ENCODE results near the gene DUS4L. TPM values are rescaled to one million over a fixed set of nuclear protein-coding genes. Genes with fewer than 3 reads are reported as not detected.

Gene DUS4L
- polyA plus RNA-seq, 4 donors: 13.5 to 19.5 (median 17.9) TPM

DNA sequence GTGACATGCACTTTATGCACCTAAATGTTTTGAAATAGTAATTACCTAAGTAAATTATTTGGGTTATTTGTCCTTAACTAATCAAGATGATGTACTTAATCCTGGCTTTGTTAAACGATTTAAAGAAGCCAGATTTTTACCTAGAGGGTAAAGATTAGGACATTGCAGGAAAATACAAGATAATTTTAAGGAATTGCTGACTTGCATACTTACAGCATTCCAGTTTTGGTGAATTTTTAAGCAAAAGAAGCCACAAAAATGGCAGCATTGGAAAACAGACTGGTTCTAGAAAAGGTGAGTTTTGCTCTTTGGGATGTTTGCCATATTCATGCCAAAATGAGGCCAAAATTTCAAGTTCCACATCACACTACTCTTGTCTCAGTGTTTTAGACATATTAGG, 49.7 kb downstream of the DUS4L start:
- DNase-seq (ENCODE audit: low read depth in 4 of 4, low spot score in 3 of 4): no peak

DNA sequence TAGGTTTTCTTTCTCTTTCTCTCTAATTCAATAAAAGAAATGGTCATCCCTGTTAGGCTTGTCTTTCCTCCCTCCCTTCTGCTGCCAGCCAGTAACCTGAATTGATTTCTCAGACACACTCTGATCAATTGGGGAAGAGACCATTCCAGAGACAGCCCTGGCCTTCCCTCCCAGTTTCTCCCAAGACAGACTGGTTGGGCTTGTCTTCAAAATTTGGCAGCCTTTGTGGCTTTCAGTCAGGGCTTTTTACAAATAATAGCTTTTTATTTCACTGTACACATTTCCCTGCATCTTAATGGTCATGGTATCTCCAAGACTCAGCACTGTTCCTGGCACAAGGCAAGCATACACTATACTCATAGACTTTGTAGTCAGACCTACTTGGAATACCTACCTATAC, 50.2 kb downstream of the DUS4L start:
- DNase-seq (ENCODE audit: low read depth in 4 of 4, low spot score in 3 of 4): no peak

DNA sequence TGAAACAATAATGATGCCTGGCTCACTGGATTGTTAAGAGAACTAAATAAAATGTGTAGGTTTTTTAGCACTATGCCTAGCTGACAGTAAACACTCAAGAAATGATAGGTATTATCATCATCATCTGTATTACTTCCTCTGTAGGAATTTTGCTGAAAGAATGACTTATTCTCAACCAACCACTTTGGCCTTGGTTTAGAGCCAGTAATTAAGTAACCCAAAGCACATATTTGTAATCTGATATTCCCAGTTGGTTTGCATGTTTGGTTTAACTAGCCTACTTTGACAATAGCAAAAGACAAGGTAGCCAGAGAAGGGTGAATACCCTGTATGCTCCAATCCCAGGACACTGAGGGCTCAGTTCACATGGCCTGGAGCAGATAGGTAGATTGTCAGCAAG, 50.7 kb downstream of the DUS4L start:
- no peak for DNase-seq (ENCODE audit: low read depth in 4 of 4, low spot score in 3 of 4)

DNA sequence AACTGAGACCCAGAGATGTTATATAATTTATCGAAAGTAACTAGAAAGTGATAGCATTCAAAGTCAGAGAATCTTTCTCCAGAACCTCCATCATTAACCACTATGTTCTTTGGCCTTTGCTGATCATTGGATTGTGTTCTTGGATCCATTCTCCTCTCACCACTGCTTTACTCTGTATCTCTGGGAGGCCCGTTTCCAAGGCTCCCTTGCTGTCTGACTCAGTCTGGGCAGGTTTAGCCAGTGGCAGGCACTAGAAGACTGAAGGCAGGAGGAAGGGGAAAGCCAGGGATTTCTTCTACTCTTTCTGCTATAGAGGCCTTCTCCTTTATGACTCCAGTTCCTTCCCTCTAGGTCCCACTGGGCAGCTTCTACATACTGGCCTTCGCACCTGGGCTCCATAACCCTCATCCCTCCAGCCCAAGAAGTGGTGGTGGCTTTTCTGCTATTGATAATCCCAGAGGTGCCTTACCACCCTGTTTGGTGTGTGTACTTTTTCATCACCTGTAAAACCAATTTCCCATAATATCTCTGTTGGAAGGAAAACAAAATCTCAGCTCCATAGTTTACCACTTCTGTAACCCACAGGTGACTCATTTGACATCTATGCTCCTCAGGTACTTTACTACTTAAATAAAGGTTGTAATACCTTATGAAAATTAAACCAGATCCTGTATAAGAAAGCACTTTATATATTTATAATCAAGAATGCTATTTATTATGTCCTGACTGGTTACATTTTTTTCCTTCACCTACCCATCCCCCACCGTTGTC, 52.3 kb downstream of the DUS4L start:
- DNase-seq (ENCODE audit: low read depth in 4 of 4, low spot score in 3 of 4): no peak

DNA sequence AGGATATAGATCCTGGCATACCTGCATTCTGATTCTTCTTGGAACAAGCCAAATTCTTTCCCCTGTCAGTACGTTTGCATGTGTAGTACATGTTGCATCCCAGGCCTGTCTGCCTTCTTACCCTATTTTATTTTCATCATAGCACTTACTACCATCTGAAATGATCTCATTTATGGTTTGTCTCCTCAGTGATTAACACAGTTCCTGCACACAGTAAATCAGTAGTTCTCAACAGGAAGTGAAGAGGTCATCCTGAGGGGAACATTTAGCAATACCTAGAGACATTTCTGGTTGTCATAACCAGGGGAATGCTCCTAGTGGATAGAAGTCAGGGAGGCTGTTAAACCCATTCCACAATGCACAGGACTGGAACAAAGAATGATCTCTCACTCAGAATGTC, 58.7 kb downstream of the DUS4L start:
- DNase-seq (ENCODE audit: low read depth in 4 of 4, low spot score in 3 of 4): no peak

DNA sequence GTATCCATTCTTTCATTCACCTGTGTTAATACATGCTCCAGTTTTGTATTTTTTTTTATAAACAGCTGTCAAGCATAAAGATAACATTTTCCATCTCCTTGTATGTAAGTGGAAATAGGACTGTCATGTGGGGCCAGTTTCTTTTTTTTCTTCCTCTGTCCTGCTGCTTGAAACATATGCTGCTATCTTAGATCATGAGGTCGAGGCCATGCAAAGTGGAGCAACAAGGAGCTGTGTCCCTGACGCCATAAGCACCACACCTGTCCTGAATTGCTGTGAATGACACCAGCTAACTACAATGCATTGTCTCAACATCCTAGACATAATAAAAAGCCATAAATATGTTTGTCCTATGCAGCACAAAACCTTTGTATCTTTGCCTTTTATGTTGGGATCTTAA, 59.1 kb downstream of the DUS4L start:
- DNase-seq (ENCODE audit: low read depth in 4 of 4, low spot score in 3 of 4): no peak

DNA sequence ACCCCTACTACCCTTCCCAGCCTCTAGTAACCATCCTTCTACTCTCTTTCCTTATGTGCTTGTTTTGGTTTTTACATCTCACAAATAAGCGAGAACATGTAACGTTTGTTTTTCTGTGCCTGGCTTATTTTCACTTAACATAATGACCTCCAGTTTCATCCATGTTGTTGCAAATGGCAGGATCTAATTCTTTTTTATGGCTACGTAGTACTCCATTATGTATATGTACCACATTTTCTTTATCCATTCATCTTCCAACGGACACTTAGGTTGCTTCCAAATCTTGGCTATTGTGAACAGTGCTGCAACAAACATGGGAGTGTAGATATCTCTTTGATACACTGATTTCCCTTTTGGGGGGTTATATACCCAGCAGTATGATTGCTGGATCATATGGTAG, 63.2 kb downstream of the DUS4L start:
- no peak for DNase-seq (ENCODE audit: low read depth in 4 of 4, low spot score in 3 of 4)

Other genes starting within 250 kb of the DUS4L start
- under 1 TPM; 0.07 to 0.48 (median 0.28) TPM for gene GPR22, start 93.9 kb upstream of the DUS4L start, polyA plus RNA-seq (ENCODE audit: insufficient read length in 4 of 4)
- 10 to 100 TPM; 27.3 to 39.2 (median 36.4) TPM for gene COG5, start 51 bp upstream of the DUS4L start, polyA plus RNA-seq (ENCODE audit: insufficient read length in 4 of 4)
- gene BCAP29, start 16.3 kb downstream of the DUS4L start, polyA plus RNA-seq (ENCODE audit: insufficient read length in 4 of 4): 10 to 100 TPM; 47.8 to 73.1 (median 61.8) TPM
- 1 to 10 TPM; 2.6 to 7.9 (median 3.4) TPM for gene SLC26A4, start 96.9 kb downstream of the DUS4L start, polyA plus RNA-seq (ENCODE audit: insufficient read length in 4 of 4)
- gene CBLL1, start 180.2 kb downstream of the DUS4L start, polyA plus RNA-seq (ENCODE audit: insufficient read length in 4 of 4): 10 to 100 TPM; 24.9 to 36.4 (median 35.1) TPM
- under 1 TPM; 0.11 to 0.35 (median 0.21) TPM for gene SLC26A3, start 239.3 kb downstream of the DUS4L start, polyA plus RNA-seq (ENCODE audit: insufficient read length in 4 of 4)

Data from right renal pelvis (tissue), 4 donors.